Stimulated activated CD8-positive, alpha-beta memory T cell treated with anti-CD3 and anti-CD28 coated beads, Interleukin-15, amount 100 ng/mL, for 24 hours (primary cell): ENCODE data around the gene EXOC4.

Experiments used
- DNase-seq: peaks from one replicate; pipeline ENCODE4 v3.0.0-alpha.2; 2020; ENCODE audit warnings: low read depth

Gene EXOC4

GRCh38 chr7:133706016-133706415, 453.1 kb downstream of the EXOC4 start:
- DNase-seq, result no peak

- no peak for DNase-seq
These were observed 456.4 kb downstream of the EXOC4 start for GRCh38 chr7:133709036-133709880.

- DNase-seq, result no peak
These were observed 459.7 kb downstream of the EXOC4 start for GRCh38 chr7:133712544-133712943.

- no peak for DNase-seq
These were observed 461.8 kb downstream of the EXOC4 start for GRCh38 chr7:133714654-133715053.

- DNase-seq, result no peak
These were observed 465.3 kb downstream of the EXOC4 start for GRCh38 chr7:133718131-133718530.

- no peak for DNase-seq
These were observed 470.2 kb downstream of the EXOC4 start for GRCh38 chr7:133723044-133723443.

GRCh38 chr7:133724148-133724547, 471.3 kb downstream of the EXOC4 start:
- DNase-seq, result no peak

GRCh38 chr7:133724694-133725093, 471.8 kb downstream of the EXOC4 start:
- DNase-seq, result no peak

- no peak for DNase-seq
These were observed 474.8 kb downstream of the EXOC4 start for GRCh38 chr7:133727476-133728214.

- no peak for DNase-seq
These were observed 477.5 kb downstream of the EXOC4 start for GRCh38 chr7:133730360-133730759.

GRCh38 chr7:133733401-133733800, 480.5 kb downstream of the EXOC4 start:
- no peak for DNase-seq

GRCh38 chr7:133735222-133735621, 482.3 kb downstream of the EXOC4 start:
- DNase-seq, result no peak

- no peak for DNase-seq
These were observed 486.9 kb downstream of the EXOC4 start for GRCh38 chr7:133739817-133740216.

- no peak for DNase-seq
These were observed 488.2 kb downstream of the EXOC4 start for GRCh38 chr7:133741078-133741477.

GRCh38 chr7:133741703-133742102, 488.8 kb downstream of the EXOC4 start:
- DNase-seq, result no peak

GRCh38 chr7:133742709-133743538, 490.0 kb downstream of the EXOC4 start:
- DNase-seq, result no peak

GRCh38 chr7:133744451-133744850, 491.6 kb downstream of the EXOC4 start:
- no peak for DNase-seq

GRCh38 chr7:133746305-133746704, 493.4 kb downstream of the EXOC4 start:
- DNase-seq, result no peak

GRCh38 chr7:133746847-133747246, 494.0 kb downstream of the EXOC4 start:
- no peak for DNase-seq

- DNase-seq, result no peak
These were observed 495.8 kb downstream of the EXOC4 start for GRCh38 chr7:133748443-133749407.

- no peak for DNase-seq
These were observed 497.4 kb downstream of the EXOC4 start for GRCh38 chr7:133750287-133750686.
